HUDEP-2 (cell line): ENCODE measurements around the gene METTL2A.
"Not testable (repeated sequence)": the region's sequence is repeated elsewhere in the genome, so short reads cannot be mapped to it uniquely, and the experiment has no call there.

Experiments
- DNase-seq, 76 experiments: peaks; one replicate each; lab custom pipeline; 2025; ENCODE audit not compliant: unreplicated experiment in 76 of 76; lab: John Stamatoyannopoulos, UW

METTL2A gene

GRCh38 chr17:62471380-62471880 lies 47.7 kb downstream of the METTL2A start:
- not testable (repeated sequence) for DNase-seq

DNA sequence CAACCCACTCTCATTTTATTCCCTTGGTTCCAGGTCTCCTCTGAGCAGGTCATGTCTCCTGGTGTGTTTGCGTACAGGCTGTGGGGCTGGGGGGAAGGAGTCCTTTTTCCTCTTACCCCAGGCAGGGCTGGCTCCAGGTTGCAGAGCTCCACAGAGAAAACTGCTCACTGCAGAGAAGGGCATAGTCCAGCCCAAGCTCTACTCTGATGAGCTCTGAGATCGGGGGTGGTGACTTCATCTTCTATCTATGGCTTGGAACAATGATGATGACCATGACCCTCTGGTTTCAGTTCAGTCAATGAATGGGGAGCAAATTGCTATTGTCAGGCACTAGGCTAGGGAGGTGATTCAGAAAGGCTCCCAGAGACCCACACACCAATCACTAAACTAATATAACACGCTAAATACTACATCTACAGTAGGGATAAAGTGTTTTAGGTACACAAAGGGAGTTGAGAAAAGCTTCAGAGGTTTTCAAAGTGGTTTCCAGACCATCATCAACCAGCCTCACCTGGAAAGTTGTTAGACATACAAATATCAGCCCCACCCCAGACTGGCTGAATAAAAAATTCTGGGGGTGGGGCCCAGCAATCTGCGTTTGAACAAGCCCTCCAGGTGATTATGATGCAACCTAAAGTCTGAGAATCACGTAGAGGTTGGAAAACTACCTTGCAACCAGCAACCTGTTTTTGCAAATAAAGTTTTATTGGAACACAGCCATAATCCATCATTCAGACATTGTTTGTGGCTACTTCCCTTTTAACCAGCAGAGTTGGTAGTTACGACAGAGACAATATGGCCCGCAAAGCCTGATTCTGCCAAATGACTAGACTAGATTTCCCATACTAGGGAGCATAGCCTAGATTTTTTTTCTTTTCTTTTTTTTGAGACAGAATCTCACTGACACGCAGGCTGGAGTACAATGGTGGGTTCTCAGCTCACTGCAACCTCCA lies 49.6 kb downstream of the METTL2A start:
- not testable (repeated sequence) for DNase-seq

DNA sequence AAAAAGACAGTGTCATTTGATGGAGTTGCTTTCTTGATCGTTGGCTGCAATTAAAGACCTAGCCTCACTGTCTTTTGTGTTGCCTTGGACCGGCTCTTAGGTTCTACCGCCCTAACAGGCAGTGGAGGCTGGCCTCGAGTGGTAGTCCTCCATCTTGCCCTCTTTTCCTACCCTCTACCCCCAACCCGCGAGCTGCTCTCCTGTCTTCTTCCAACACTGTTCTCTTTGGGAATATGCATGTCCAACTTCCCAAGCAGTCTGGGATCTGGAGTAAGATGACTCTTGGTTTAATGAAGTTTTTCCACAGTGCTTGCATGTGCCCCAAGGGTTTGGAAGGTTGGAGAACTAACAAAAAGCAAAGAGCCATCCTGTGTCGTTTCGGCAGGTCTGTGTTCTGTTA lies 53.4 kb downstream of the METTL2A start:
- DNase-seq = not testable (repeated sequence)

DNA sequence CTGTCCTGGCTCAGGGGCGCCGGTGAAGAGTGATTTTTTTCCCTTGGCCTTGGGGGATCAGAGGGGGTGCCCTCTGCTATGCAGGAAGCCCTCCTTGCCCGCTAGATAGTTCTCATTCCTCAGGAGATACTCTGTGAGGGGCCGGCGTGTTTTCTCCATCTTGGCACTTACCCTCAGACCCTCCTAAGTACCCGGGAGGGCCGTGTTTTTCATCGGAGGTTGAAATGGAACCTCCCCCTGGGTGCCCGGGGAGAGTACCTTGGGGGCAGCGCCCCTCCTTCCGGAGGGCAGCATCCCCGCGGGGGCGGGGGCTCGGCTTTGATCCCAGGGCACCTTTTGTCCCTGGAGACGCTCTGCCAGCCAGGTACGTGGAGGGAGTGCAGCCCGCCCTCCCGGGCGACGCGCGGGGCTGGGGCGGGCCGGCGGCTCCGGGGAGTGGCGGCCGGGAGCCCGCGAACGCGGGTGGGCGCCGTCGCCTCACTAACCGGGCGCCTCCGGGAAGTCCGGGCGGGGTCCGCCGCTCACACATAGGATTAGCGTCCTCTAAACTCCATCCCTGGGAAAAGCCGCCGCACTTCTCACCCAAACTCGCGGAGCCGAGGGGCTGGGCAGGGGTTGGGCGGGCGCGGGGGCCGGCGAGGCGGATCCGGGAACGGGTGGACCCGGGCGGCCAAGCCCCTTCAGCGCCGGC lies 54.2 kb downstream of the METTL2A start:
- DNase-seq = peak in 7 of 76 experiments; percentile 19 to 53 (median 27)

- DNase-seq = peak in 64 of 76 experiments; percentile 10 to 75 (median 50)
These were observed 54.8 kb downstream of the METTL2A start, which contains the start of gene TLK2 for GRCh38 chr17:62478424-62478879. Gene TLK2, plus strand, starts transcription at chr17:62478825. Its CDS starts 2,301 bp downstream, at chr17:62481126.

- peak in 8 of 76 experiments; percentile 7 to 39 (median 16) for DNase-seq
These were observed 55.4 kb downstream of the METTL2A start for GRCh38 chr17:62478880-62479638.

GRCh38 chr17:62479639-62480258 lies 56.1 kb downstream of the METTL2A start:
- peak in 6 of 76 experiments; percentile 8 to 39 (median 12) for DNase-seq

DNA sequence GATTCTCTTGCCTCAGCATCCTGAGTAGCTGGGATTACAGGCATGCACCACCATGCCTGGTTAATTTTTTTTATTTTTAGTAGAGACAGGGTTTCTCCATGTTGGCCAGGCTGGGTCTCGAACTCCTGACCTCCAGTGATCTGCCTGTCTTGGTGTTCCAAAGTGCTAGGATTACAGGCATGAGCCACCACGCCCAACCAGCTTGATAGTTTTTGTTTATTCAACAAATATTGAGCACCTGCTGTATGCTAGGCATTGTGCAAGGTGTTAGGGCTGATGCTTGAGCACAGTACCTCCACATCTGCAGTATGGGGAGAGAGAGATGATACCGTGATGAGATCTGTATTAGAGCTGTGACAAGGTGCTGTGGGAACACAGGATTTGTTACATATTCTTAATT lies 58.9 kb downstream of the METTL2A start:
- not testable (repeated sequence) for DNase-seq

DNA sequence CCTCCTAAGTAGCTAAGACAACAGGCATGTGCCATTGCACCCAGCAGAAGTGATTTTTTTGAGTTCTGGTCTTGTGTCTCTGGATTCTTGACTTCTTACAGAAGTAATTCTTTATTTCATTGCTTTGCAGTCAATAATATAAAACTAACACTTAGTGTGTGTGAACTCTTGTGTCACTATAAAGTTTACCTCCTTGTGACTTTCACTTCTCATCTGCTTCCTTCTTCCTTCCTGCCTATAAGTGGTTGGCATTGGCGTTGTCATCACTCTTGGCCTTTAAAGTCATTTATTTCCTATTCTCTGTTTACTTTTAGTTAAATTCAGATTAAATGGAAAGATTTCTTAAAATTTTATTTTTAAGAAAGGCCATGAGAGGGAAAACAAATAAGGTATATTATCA lies 67.3 kb downstream of the METTL2A start:
- DNase-seq = not testable (repeated sequence)

DNA sequence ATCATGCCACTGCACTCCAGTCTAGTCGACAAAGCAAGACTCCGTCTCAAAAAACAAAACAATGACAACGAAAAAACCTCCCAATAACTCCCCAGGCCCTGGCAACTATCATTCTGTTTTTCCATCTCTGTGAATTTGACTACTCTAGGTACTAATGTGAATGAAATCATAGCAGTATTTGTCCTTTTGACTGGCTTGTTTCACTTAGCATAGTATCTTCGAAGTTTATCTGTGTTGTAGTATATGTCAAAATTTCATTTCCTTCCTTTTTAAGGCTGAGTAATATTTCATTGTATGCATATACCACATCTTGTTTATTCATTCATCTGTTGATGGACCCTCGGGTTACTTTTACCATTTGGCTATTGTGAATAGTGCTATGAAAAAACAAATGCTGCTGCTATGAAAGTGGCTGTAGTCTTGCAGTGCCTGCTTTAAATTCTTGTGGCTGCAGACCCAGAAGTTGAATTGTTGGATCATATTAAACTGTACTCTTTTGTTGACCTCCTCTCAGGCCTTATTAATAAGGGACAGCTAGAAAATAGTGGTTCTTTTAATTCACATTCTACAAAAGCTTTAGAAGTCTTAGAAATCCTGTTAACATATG lies 69.5 kb downstream of the METTL2A start:
- not testable (repeated sequence) for DNase-seq

DNA sequence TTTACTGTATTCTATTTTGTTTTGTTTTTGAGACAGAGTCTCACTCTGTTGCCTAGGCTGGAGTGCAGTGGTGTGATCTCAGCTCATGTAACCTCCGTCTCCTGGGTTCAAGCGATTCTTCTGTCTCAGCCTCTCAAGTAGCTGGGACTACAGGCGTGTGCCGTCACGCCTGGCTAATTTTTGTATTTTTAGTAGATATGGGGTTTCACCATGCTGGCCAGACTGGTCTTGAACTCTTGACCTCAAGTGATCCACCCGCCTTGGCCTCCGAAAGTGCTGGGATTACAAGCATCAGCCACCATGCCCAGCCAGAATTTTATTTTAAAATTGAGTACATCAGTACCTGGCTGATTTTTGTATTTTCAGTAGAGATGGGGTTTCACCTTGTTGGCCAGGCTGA lies 70.4 kb downstream of the METTL2A start:
- DNase-seq = not testable (repeated sequence)

- DNase-seq = not testable (repeated sequence)
These were observed 72.6 kb downstream of the METTL2A start for GRCh38 chr17:62496344-62496743.

GRCh38 chr17:62498796-62499195 lies 75.1 kb downstream of the METTL2A start:
- DNase-seq = not testable (repeated sequence)
